NCI-H345 treated with DMSO at 0.1 percent for 48 hours (cell line): Measurements from ENCODE around the gene FGF7.
"Not testable (repeated sequence)": the region's sequence is repeated elsewhere in the genome, so short reads cannot be mapped to it uniquely, and the experiment has no call there.

Source experiments
- DNase-seq: peaks from one replicate; lab custom pipeline; 2025; ENCODE audit not compliant: unreplicated experiment; lab: John Stamatoyannopoulos, UW

Gene FGF7

GRCh38 chr15:49438962-49439631 lies 16.1 kb downstream of the FGF7 start:
- DNase-seq = no peak

DNA sequence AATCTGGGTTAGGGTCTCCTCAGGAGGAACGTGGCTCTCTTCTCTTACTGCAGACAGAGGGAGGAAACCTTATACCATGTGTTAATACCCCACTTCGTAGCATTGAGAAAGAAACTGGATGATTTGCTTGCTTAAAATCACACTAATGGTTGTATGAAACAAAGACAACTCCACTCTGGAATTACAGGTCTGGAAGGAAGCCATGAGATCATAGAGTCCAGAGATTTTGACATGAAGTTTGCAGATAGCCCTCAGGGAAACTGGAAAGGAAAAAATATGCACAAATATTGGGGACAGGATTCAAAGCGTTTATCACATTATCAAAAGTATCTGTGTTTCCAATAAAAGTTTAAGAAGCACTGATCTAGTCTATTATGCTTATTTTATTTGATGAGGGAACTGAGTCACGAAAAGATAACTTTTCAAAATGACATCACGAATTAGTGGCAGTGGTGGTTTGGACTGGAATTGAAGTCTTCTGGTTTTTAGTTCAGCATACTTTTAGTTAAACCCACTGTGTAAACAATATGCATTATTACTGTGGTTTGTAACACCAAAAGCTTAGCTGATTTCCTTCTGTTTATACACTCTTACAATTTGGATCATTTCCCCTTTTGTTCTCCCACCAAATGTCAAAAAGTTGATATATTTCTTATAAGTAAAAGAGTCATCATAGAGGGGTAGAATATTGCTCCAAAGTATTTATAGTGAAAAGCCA lies 16.8 kb downstream of the FGF7 start:
- DNase-seq = no peak

- no peak for DNase-seq
Observed at GRCh38 chr15:49441356-49441755, 18.3 kb downstream of the FGF7 start.

GRCh38 chr15:49441816-49442215 lies 18.8 kb downstream of the FGF7 start:
- DNase-seq = no peak

GRCh38 chr15:49452595-49452994 lies 29.6 kb downstream of the FGF7 start:
- DNase-seq = no peak

GRCh38 chr15:49456166-49456565 lies 33.1 kb downstream of the FGF7 start:
- no peak for DNase-seq

DNA sequence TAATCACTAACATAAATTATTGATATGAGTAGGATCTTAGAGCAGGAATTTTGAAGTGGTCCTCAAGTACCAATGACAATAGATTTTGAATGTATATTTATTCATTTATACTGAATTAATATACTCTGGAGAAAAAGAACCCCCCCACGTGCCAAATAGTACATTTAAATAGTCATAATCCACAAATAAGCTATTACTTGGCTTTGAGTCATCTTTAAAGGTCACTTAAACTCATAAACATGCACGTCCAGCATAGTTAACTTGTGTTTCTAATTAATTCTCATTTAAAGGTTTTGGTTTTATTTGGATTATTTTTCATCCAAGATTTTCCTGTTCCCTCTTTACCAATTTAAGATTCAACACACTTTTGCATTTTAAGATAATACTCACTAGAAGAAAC lies 35.1 kb downstream of the FGF7 start:
- no peak for DNase-seq

DNA sequence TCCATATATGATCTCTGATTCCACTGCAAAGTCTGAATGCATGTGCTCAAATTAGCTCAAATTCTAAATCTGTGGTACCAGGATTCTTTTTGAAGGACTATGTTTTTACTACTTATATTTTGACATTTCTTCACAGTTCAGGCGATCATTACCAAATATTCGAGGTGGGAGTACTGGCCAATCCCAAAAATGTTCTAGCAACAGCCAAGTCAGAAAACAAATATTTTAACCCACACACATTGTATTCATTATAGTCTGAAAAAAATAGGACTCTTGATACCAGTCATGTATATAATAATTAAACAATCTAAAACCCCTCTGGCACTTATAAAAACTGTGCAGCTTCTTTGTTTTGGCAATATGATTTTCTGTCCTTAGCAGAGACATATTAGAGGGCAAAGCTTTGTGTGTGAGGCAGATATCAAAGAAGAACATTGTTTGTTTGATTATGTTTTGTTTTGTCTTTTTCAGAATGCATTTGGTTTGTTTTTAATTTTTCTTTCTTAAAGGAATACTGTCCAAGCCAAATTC lies 37.4 kb downstream of the FGF7 start:
- DNase-seq = no peak

DNA sequence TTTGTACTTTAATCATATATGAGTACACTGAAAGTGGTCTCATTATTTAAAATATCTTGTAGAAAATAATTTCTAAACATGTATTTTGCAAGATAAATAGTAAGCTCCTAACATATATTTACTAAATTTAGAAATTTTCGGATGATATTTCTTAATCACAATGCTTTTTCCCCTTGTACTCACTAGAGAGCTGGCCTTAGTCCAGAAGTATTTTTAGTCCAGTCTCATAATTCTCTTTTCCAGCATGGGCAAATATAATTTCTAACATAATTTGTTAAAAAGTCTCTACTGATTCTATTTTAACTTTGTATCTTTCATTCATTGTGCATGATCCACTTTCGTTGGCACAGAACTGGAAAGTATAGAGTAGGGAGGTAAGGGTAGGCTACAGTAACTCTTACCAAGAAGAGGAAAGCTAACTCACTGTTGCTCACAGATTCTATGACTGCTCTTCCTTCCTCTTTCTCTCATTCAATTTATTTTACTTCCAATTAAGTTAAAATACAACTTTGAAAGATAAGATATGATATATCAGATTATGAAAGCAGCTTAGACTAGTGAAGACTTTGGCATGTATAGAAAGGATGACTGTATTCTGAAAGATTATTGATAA lies 39.3 kb downstream of the FGF7 start:
- no peak for DNase-seq

DNA sequence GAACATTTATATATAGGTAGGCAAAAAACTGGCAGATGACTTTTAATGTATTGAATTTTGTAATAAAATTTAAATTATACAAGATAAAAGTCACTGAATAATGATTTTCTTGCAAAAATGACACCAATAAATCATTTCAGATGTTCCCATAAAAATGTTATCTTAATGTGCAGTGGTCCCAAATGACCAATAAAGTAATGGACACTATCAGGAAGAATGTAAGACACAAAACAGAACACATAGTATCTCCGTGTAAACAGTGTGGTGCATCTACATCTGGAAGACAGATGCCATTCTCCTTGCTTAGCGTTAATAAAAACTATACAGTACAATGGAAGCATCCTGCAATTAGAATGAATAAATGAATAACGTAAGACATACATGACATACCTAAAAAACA lies 41.5 kb downstream of the FGF7 start:
- DNase-seq = no peak

DNA sequence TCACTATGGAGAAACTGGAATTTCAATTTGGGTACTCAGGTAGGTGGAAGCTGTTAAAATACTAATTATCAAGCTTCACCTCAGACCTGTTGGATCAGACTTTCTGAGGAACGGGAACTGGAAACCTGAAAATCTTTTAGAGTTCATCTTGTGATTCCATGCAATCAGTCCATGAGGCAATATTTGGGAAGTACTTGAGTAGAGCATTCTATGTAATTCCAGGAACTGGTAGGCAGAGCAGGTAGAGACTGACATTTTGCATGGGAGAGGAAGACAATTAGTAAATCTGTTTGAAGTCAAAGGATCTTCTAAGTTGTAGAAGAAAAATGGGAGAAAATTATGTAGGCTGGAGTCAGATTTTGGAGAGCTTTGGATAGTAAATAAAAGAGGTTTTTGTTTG lies 43.1 kb downstream of the FGF7 start:
- DNase-seq = no peak

DNA sequence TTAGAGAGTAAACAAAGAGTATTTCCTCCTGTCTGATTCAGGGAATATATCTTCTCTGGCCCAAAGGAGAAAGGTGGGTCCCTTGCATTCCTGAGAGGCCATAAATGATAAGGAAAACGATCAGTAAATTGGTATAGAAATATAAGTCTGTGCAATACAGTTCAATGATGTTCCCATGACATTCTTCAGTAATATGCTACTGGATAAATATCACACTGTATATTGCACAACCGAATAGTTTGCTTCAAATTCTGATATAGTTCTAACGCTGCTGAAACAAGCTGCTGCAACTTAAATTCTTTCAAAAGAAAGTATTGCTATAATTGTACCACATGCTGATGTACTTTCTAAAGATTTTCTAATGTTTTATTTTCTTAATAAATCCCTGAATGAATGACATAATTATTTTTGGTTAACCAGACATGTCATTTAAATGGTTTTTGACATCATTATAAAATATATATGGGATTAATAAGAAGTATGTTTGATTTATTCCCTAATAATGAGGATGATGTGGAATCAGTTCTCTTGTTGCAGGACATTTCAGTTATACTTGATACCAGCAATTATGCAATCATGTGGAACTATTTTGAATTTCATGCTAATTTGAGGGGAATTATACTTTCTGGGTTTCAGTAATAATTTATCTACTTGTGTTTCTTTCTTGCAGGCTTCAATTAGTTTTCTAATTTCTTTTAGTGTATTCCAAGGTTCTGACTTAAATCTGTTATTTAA lies 44.9 kb downstream of the FGF7 start:
- no peak for DNase-seq

DNA sequence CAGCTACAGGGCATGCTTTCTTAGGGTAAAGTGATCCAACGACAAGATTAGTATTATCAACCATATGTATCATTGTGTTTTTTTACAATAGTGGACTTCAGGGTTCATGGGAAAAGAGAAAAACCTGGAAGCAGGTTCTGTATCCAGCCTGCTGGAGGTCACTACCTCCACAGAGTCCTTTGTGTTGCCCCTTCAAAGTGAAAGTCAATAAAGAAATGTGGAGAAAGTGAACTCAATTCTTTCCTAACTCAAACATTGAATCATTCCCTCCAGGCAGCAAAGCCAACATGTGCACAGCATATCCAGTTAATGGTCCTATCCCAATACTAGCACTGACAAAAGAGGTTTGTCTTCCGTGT lies 45.4 kb downstream of the FGF7 start:
- DNase-seq = no peak

- not testable (repeated sequence) for DNase-seq
Observed at GRCh38 chr15:49471248-49471647, 48.2 kb downstream of the FGF7 start.

GRCh38 chr15:49471733-49472132 lies 48.7 kb downstream of the FGF7 start:
- no peak for DNase-seq

DNA sequence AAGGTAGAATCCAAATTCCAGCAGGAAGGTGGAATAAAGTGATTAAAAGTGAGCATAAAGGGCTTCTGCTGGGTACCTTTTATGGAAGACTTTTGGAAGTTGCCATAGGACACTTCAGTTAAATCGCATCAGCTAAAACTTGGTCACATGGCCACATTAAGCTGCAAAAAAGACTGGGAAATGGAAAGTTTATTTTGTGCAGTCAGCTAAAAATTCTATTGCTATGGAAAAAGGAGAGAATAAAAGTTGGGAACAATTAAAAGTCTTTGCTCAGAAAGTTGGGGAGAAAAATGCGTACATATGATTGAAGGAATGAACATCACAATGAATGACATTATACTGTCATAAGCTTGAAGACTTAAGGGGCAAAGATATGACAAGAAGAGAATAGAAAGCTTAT lies 49.3 kb downstream of the FGF7 start:
- no peak for DNase-seq

DNA sequence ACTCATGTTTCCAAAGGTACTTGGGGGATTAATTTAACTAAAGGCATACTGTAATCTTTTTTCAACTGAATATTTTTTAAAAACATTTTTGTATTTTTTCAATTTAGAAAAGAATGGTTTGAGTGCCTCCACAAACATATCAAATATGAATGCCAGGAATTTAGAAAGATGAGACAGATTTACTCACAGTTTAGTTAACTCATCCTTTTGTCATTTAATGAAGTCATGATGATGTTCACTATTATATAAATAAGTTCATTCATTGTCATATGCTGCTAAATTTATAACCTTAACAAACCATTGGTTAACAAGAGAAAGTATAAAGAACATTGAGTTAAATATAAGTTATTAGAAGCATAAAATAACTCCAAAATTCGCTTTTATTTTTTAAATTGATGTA lies 50.0 kb downstream of the FGF7 start:
- no peak for DNase-seq

GRCh38 chr15:49478021-49478420 lies 55.0 kb downstream of the FGF7 start:
- not testable (repeated sequence) for DNase-seq

- not testable (repeated sequence) for DNase-seq
Observed at GRCh38 chr15:49478982-49479381, 55.9 kb downstream of the FGF7 start.

- not testable (repeated sequence) for DNase-seq
Observed at GRCh38 chr15:49485401-49485800, 62.4 kb downstream of the FGF7 start.

DNA sequence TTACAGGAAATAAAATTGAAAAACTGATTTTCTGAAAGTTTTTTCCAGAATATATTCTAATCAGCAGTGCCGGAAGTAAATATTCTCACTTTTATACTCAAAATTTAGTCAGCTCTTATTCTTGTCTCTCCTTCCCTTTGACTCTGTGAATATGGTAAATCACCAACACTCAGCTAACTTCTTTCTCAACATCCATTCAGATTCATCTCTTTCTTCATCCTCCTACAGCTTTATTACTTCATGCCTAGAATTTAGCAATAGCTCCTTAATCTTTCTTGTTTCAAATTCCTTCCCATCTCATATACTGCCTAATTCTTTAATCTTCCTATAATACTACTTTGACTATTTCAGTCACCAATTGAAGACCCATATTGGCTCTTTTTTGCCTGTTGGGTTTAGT lies 67.9 kb downstream of the FGF7 start:
- DNase-seq = no peak

GRCh38 chr15:49492151-49492550 lies 69.1 kb downstream of the FGF7 start:
- no peak for DNase-seq
